ENCODE data around the gene RSRC1. TPM values are rescaled to one million over a fixed set of nuclear protein-coding genes. Genes with fewer than 3 reads are reported as not detected.

The RSRC1 gene
- total and polyA plus RNA-seq, 2 of the 8 experiments (the other 6 are each of a cell fraction or from before 2014, with no cell fraction given), result 2.0 to 27.9 TPM

GRCh38 chr3:158535918-158536317, 426.0 kb downstream of the RSRC1 start:
- H2BK20ac ChIP-seq (ENCODE audit: low read length), result no peak overlapping the region
- no peaks in the 10 kb centered on the region for H3K36me3 ChIP-seq (ENCODE audit: control insufficient read depth in 2 of 4, insufficient read depth in 4 of 4, low read length in 3 of 4)
- H3K27ac ChIP-seq (ENCODE audit: low read depth, low read length), result no peak overlapping the region
- ChIA-PET CTCF (ENCODE audit: partially characterized antibody) (interaction anchor here (0.8 kb wide), 1 partner anchor 108 kb away, joined by 3 read pairs; the partner anchor contains the start of gene GFM1), POLR2A (ENCODE audit: partially characterized antibody) (no interaction called here)
- H2BK5ac ChIP-seq (ENCODE audit: low read depth, low read length), result no peak overlapping the region
- no peak overlapping the region for H3K9ac ChIP-seq (replicated peaks in 1 of 4; ENCODE audit: extremely low read depth in 1 of 4, low read depth in 3 of 4, low read length in 3 of 4)
- DNase-seq (ENCODE audit: low read depth in 1 of 2, low spot score in 2 of 2), result no peak
- H3K14ac ChIP-seq (ENCODE audit: insufficient read length), result no peak overlapping the region
- no peak overlapping the region for H3K23ac ChIP-seq (ENCODE audit: insufficient read length)
- no peak overlapping the region for H4K91ac ChIP-seq (replicated peaks; ENCODE audit: insufficient read length, low read length)
- no peak overlapping the region for H2AFZ ChIP-seq (ENCODE audit: low read length)
- no peak overlapping the region for H3K4ac ChIP-seq (replicated peaks; ENCODE audit: insufficient read length, low read depth, low read length)
- H3K56ac ChIP-seq (replicated peaks; ENCODE audit: insufficient read length, low read depth, low read length), result no peak overlapping the region
- no peaks in the 10 kb centered on the region for H3K9me3 ChIP-seq (ENCODE audit: insufficient read depth in 2 of 2, low read depth in 1 of 2, low read length in 1 of 2)
- 87% methylated on average over 2 of the region's 2 CpGs; no CpG with 5 or more reads in 1 of the 2 experiments for WGBS, 2 experiments (ENCODE audit: extremely low coverage in 1 of 2, insufficient coverage in 1 of 2, insufficient read length in 1 of 2, insufficient replicate concordance in 2 of 2, low coverage in 1 of 2, low lambda C conversion rate in 2 of 2, missing lambda C conversion rate in 1 of 2)
- FAIRE-seq, result no peak
- no peaks in the 10 kb centered on the region for H3K79me1 ChIP-seq (ENCODE audit: low read depth, low read length)
- H3K4me1 ChIP-seq (replicated peaks in 1 of 4; ENCODE audit: control insufficient read depth in 3 of 4, insufficient read depth in 4 of 4, low read length in 3 of 4), result no peaks in the 10 kb centered on the region
- H2AK5ac ChIP-seq (ENCODE audit: low read depth, low read length), result no peak overlapping the region
- H4K5ac ChIP-seq (ENCODE audit: insufficient read length, low read depth, low read length), result no peak overlapping the region
- H3K18ac ChIP-seq (ENCODE audit: extremely low read depth, low read length), result no peak overlapping the region
- H3K27me3 ChIP-seq (replicated peaks in 1 of 4; ENCODE audit: control insufficient read depth in 3 of 4, extremely low read depth in 1 of 4, insufficient read depth in 3 of 4, low read length in 3 of 4), result no peaks in the 10 kb centered on the region
- H3K23me2 ChIP-seq (ENCODE audit: low read depth, low read length), result no peaks in the 10 kb centered on the region
- no peak overlapping the region for H2BK12ac ChIP-seq (ENCODE audit: low read depth, low read length)
- H4K8ac ChIP-seq (ENCODE audit: extremely low read depth, insufficient read depth, low read length), result no peak overlapping the region
- TF ChIP-seq GABPA (IDR thresholded peaks at IDR 0.05; ENCODE audit: borderline replicate concordance, insufficient read depth, low read length) (no peak), CHD2 (IDR thresholded peaks at IDR 0.05; ENCODE audit: low read length) (no peak), PHF8 (conservative IDR thresholded peaks at IDR 0.05; ENCODE audit: low read depth, low read length) (no peak), JUN (IDR thresholded peaks at IDR 0.05; ENCODE audit: low read depth, low read length) (no peak), BCL11A (IDR thresholded peaks at IDR 0.05; ENCODE audit: low read depth in 2 of 2, low read length in 2 of 2) (no peak), GTF2F1 (IDR thresholded peaks at IDR 0.05; ENCODE audit: borderline replicate concordance, low read depth, low read length) (no peak), TBP (IDR thresholded peaks at IDR 0.05; ENCODE audit: low read depth, low read length) (no peak), SP1 (IDR thresholded peaks at IDR 0.05; ENCODE audit: low read depth, low read length) (no peak)
- TF ChIP-seq, protein P1, sequence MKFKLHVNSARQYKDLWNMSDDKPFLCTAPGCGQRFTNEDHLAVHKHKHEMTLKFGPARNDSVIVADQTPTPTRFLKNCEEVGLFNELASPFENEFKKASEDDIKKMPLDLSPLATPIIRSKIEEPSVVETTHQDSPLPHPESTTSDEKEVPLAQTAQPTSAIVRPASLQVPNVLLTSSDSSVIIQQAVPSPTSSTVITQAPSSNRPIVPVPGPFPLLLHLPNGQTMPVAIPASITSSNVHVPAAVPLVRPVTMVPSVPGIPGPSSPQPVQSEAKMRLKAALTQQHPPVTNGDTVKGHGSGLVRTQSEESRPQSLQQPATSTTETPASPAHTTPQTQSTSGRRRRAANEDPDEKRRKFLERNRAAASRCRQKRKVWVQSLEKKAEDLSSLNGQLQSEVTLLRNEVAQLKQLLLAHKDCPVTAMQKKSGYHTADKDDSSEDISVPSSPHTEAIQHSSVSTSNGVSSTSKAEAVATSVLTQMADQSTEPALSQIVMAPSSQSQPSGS (IDR thresholded peaks at IDR 0.05; ENCODE audit: low read length), result no peak
- H2BK15ac ChIP-seq (ENCODE audit: low read length), result no peak overlapping the region
- no peak overlapping the region for H3K4me3 ChIP-seq (ENCODE audit: extremely low read depth in 1 of 4, insufficient read depth in 2 of 4, low read depth in 3 of 4, low read length in 4 of 4)
- H4K20me1 ChIP-seq (replicated peaks in 1 of 2; ENCODE audit: control insufficient read depth in 1 of 2, insufficient read depth in 2 of 2, low read length in 2 of 2), result no peaks in the 10 kb centered on the region
- no peaks in the 10 kb centered on the region for H3K79me2 ChIP-seq (ENCODE audit: control insufficient read depth in 1 of 2, insufficient read depth in 2 of 2, low read length in 2 of 2)
- no peak overlapping the region for H2BK120ac ChIP-seq (replicated peaks; ENCODE audit: low read depth, low read length)
- no peak overlapping the region for H3K4me2 ChIP-seq (ENCODE audit: insufficient read depth in 1 of 2, low read depth in 2 of 2, low read length in 2 of 2)

Data from H1 (cell line).